HEK293 (cell line): ENCODE results near the gene HEMGN.

Source experiments
- CTCF ChIA-PET: fragments of 350-600 bp; formaldehyde crosslinking; extraction: SDS; loops from one replicate; lab custom pipeline; 2021; ENCODE audit warnings: antibody characterized with exemption; lab: Yijun Ruan, JAX
- POLR2A ChIA-PET: fragments of 300-600 bp; formaldehyde crosslinking; extraction: SDS; loops from one replicate; lab custom pipeline; 2020; ENCODE audit warnings: antibody characterized with exemption, inconsistent platforms; lab: Yijun Ruan, JAX
- H3K27ac ChIP-seq: fragments of 200-500 bp; sonication (Bioruptor generic); 2 replicates; pipeline ENCODE4 v1.5.1; 2014; ENCODE audit warnings: low read depth, low read length, control low read depth, inconsistent platforms; ENCODE audit errors: extremely low read depth
- H3K36me3 ChIP-seq, 2 experiments: fragments of 200-500 bp in 1 of 2; sonication (Bioruptor generic) in 1 of 2; 1 replicate in 1 of 2; 2 replicates in 1 of 2; pipeline ENCODE4 v1.5.1; 2014 to 2017; ENCODE audit warnings: inconsistent platforms in 2 of 2, low read length in 2 of 2; ENCODE audit not compliant: control insufficient read depth in 2 of 2, insufficient read depth in 1 of 2
- H3K4me1 ChIP-seq: fragments of 200-500 bp; sonication (Bioruptor generic); 2 replicates; pipeline ENCODE4 v1.5.1; 2014; ENCODE audit warnings: mild to moderate bottlenecking, low read length, inconsistent platforms; ENCODE audit not compliant: control insufficient read depth, insufficient read depth
- H3K4me3 ChIP-seq: 2 replicates; pipeline ENCODE4 v1.5.1; 2011; ENCODE audit warnings: low read depth, mild to moderate bottlenecking, control low read depth, low read length, moderate library complexity
- H3K9me3 ChIP-seq: fragments of 200-500 bp; sonication (Bioruptor generic); 2 replicates; pipeline ENCODE4 v1.5.1; 2014; ENCODE audit warnings: low read depth, low read length, inconsistent platforms; ENCODE audit not compliant: control insufficient read depth, insufficient read depth
- ZFP41 ChIP-seq: fragments of 450-650 bp; formaldehyde crosslinking; IDR thresholded peaks from 2 replicates; pipeline ENCODE4 v1.5.1; 2016; ENCODE audit warnings: missing biosample characterization, missing genetic modification characterization, borderline replicate concordance
- ZFP69B ChIP-seq: fragments of 450-650 bp; formaldehyde crosslinking; IDR thresholded peaks from 2 replicates; pipeline ENCODE4 v1.5.1; 2016; ENCODE audit warnings: missing biosample characterization, missing genetic modification characterization
- ZNF10 ChIP-seq: fragments of 450-650 bp; formaldehyde crosslinking; IDR thresholded peaks from 2 replicates; pipeline ENCODE4 v1.5.1; 2017; ENCODE audit warnings: missing biosample characterization, missing genetic modification characterization
- ZNF114 ChIP-seq: fragments of 450-650 bp; formaldehyde crosslinking; IDR thresholded peaks from 2 replicates; pipeline ENCODE4 v1.5.0; 2017; ENCODE audit warnings: missing biosample characterization, missing genetic modification characterization
- ZNF121 ChIP-seq: fragments of 450-650 bp; formaldehyde crosslinking; IDR thresholded peaks from 2 replicates; pipeline ENCODE4 v1.5.1; 2016; ENCODE audit warnings: missing biosample characterization, missing genetic modification characterization
- ZNF140 ChIP-seq: fragments of 450-650 bp; formaldehyde crosslinking; IDR thresholded peaks from 2 replicates; pipeline ENCODE4 v1.5.1; 2016; ENCODE audit warnings: missing biosample characterization, missing genetic modification characterization
- ZNF146 ChIP-seq: fragments of 450-650 bp; formaldehyde crosslinking; IDR thresholded peaks from 2 replicates; pipeline ENCODE4 v1.5.1; 2016; ENCODE audit warnings: missing biosample characterization, missing genetic modification characterization
- ZNF155 ChIP-seq: fragments of 450-650 bp; formaldehyde crosslinking; IDR thresholded peaks from 2 replicates; pipeline ENCODE4 v1.5.1; 2016; ENCODE audit warnings: missing biosample characterization, missing genetic modification characterization
- ZNF16 ChIP-seq: fragments of 450-650 bp; formaldehyde crosslinking; IDR thresholded peaks from 2 replicates; pipeline ENCODE4 v1.5.1; 2016; ENCODE audit warnings: low read depth, missing biosample characterization, missing genetic modification characterization
- ZNF2 ChIP-seq: fragments of 450-650 bp; formaldehyde crosslinking; IDR thresholded peaks from 2 replicates; pipeline ENCODE4 v1.5.1; 2016; ENCODE audit warnings: missing biosample characterization, missing genetic modification characterization
- ZNF202 ChIP-seq: fragments of 450-650 bp; formaldehyde crosslinking; IDR thresholded peaks from 2 replicates; pipeline ENCODE4 v1.5.1; 2016; ENCODE audit warnings: missing biosample characterization, missing genetic modification characterization, borderline replicate concordance
- ZNF529 ChIP-seq: fragments of 450-650 bp; formaldehyde crosslinking; IDR thresholded peaks from 2 replicates; pipeline ENCODE4 v1.5.1; 2017; ENCODE audit warnings: missing genetic modification characterization, missing biosample characterization; ENCODE audit not compliant: insufficient replicate concordance
- ZNF558 ChIP-seq: fragments of 450-650 bp; formaldehyde crosslinking; IDR thresholded peaks from 2 replicates; pipeline ENCODE4 v1.5.1; 2016; ENCODE audit warnings: missing biosample characterization, missing genetic modification characterization
- ZNF571 ChIP-seq: fragments of 450-650 bp; formaldehyde crosslinking; IDR thresholded peaks from 2 replicates; pipeline ENCODE4 v1.5.0; 2017; ENCODE audit warnings: missing biosample characterization, missing genetic modification characterization
- ZNF626 ChIP-seq: fragments of 450-650 bp; sonication (Bioruptor Pico); formaldehyde crosslinking; IDR thresholded peaks from 2 replicates; pipeline ENCODE4 v1.5.1; 2018; ENCODE audit warnings: missing biosample characterization, missing genetic modification characterization, inconsistent platforms
- ZNF629 ChIP-seq: fragments of 450-650 bp; formaldehyde crosslinking; IDR thresholded peaks from 2 replicates; pipeline ENCODE4 v1.5.1; 2017; ENCODE audit warnings: missing biosample characterization, missing genetic modification characterization
- ZNF776 ChIP-seq: fragments of 450-650 bp; formaldehyde crosslinking; IDR thresholded peaks from 2 replicates; pipeline ENCODE4 v1.5.0; 2017; ENCODE audit warnings: missing biosample characterization, missing genetic modification characterization, borderline replicate concordance
- ZNF785 ChIP-seq: fragments of 450-650 bp; formaldehyde crosslinking; IDR thresholded peaks from 2 replicates; pipeline ENCODE4 v1.5.1; 2016; ENCODE audit warnings: missing biosample characterization, missing genetic modification characterization
- ZNF830 ChIP-seq: fragments of 450-650 bp; IDR thresholded peaks from 2 replicates; pipeline ENCODE4 v1.5.0; 2018; ENCODE audit warnings: missing biosample characterization, missing genetic modification characterization, low read depth, mild to moderate bottlenecking, moderate library complexity
- TF ChIP-seq, protein P1 (sequence below): fragments of 450-650 bp; formaldehyde crosslinking; IDR thresholded peaks from 2 replicates; pipeline ENCODE4 v1.5.1; 2016; ENCODE audit warnings: missing biosample characterization, missing genetic modification characterization
- TF ChIP-seq, protein P2 (sequence below): fragments of 450-650 bp; formaldehyde crosslinking; IDR thresholded peaks from 2 replicates; pipeline ENCODE4 v1.5.1; 2017; ENCODE audit warnings: missing biosample characterization, missing genetic modification characterization
- TF ChIP-seq, protein P3 (sequence below): fragments of 450-650 bp; formaldehyde crosslinking; IDR thresholded peaks from 2 replicates; pipeline ENCODE4 v1.5.1; 2016; ENCODE audit warnings: missing biosample characterization, missing genetic modification characterization, borderline replicate concordance
- TF ChIP-seq, protein P4 (sequence below): fragments of 450-650 bp; formaldehyde crosslinking; IDR thresholded peaks from 2 replicates; pipeline ENCODE4 v1.5.1; 2017; ENCODE audit warnings: missing biosample characterization, missing genetic modification characterization
- TF ChIP-seq, protein P5 (sequence below): fragments of 450-650 bp; formaldehyde crosslinking; IDR thresholded peaks from 2 replicates; pipeline ENCODE4 v1.5.1; 2017; ENCODE audit warnings: missing biosample characterization, mild to moderate bottlenecking, missing genetic modification characterization, moderate library complexity
- TF ChIP-seq, protein P6 (sequence below): fragments of 450-650 bp; formaldehyde crosslinking; optimal IDR thresholded peaks from 2 replicates; pipeline ENCODE3; 2016; ENCODE audit warnings: missing biosample characterization, mild to moderate bottlenecking, missing genetic modification characterization

Gene HEMGN

DNA sequence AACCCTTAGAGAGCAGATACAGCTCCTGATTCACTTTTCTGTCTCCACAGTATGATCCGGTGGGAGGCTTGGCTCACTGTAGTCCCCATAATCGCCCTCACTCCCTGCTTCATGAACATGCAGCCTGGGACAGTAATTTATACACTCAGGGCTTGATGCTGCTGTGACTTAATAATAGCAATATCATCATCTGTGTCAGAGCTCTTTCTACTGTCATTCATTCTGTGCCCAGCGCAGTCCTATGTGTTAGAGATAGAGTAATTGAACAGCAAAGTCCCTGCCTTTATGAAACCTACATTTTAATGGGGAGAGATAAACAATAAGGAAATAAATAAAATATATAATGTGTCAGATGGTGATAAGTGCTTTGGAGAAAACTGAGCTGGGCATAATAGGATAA lies 2.8 kb upstream of the HEMGN start (continued):
- TF ChIP-seq ZNF785 (tag by site-specific recombination) (no peak), ZNF830 (tag by site-specific recombination) (no peak), ZNF140 (tag by site-specific recombination) (no peak), ZFP69B (no peak), ZNF571 (tag by site-specific recombination) (no peak)

DNA sequence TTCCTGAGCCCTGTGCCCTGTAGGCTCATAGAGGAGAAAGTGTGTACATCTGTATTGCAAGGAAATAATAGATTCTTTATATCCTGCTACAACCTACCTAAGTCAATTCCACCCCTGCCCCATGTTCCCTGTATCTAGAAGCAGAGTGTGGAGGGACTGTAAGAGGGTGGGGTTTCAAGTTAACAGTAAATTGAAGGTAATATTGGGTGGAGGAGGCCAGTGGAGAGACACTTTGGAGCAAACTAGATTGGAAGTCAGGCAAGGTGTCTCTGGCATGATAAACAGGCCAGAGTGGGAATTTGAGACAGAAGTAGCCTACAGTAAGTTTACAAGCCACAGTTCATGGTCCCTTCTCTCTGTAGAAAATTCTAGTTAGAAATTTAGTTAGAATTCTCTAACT lies 2.3 kb upstream of the HEMGN start:
- H3K4me3 ChIP-seq, result no peak overlapping the region
- no peak overlapping the region for H3K27ac ChIP-seq
- TF ChIP-seq, protein P1, sequence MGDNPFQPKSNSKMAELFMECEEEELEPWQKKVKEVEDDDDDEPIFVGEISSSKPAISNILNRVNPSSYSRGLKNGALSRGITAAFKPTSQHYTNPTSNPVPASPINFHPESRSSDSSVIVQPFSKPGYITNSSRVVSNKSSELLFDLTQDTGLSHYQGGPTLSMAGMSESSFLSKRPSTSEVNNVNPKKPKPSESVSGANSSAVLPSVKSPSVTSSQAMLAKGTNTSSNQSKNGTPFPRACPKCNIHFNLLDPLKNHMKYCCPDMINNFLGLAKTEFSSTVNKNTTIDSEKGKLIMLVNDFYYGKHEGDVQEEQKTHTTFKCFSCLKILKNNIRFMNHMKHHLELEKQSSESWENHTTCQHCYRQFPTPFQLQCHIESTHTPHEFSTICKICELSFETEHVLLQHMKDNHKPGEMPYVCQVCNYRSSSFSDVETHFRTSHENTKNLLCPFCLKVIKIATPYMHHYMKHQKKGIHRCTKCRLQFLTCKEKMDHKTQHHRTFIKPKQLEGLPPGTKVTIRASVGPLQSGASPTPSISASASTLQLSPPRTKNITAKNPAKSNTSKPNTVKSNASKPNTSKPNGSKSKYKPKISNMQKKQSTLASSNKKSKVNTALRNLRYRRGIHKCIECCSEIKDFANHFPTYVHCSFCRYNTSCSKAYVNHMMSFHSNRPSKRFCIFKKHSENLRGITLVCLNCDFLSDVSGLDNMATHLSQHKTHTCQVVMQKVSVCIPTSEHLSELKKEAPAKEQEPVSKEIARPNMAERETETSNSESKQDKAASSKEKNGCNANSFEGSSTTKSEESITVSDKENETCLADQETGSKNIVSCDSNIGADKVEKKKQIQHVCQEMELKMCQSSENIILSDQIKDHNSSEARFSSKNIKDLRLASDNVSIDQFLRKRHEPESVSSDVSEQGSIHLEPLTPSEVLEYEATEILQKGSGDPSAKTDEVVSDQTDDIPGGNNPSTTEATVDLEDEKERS (tag by site-specific recombination), result no peak
- TF ChIP-seq ZNF10, result no peak
- TF ChIP-seq, protein P2, sequence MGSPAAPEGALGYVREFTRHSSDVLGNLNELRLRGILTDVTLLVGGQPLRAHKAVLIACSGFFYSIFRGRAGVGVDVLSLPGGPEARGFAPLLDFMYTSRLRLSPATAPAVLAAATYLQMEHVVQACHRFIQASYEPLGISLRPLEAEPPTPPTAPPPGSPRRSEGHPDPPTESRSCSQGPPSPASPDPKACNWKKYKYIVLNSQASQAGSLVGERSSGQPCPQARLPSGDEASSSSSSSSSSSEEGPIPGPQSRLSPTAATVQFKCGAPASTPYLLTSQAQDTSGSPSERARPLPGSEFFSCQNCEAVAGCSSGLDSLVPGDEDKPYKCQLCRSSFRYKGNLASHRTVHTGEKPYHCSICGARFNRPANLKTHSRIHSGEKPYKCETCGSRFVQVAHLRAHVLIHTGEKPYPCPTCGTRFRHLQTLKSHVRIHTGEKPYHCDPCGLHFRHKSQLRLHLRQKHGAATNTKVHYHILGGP, result no peak
- TF ChIP-seq ZNF529 (tag by site-specific recombination), result no peak
- TF ChIP-seq ZNF776 (tag by site-specific recombination), result no peak
- no peak for TF ChIP-seq ZNF155
- TF ChIP-seq, protein P3, sequence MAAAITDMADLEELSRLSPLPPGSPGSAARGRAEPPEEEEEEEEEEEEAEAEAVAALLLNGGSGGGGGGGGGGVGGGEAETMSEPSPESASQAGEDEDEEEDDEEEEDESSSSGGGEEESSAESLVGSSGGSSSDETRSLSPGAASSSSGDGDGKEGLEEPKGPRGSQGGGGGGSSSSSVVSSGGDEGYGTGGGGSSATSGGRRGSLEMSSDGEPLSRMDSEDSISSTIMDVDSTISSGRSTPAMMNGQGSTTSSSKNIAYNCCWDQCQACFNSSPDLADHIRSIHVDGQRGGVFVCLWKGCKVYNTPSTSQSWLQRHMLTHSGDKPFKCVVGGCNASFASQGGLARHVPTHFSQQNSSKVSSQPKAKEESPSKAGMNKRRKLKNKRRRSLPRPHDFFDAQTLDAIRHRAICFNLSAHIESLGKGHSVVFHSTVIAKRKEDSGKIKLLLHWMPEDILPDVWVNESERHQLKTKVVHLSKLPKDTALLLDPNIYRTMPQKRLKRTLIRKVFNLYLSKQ, result no peak
- TF ChIP-seq ZNF629 (tag by site-specific recombination), result no peak
- TF ChIP-seq, protein P4, sequence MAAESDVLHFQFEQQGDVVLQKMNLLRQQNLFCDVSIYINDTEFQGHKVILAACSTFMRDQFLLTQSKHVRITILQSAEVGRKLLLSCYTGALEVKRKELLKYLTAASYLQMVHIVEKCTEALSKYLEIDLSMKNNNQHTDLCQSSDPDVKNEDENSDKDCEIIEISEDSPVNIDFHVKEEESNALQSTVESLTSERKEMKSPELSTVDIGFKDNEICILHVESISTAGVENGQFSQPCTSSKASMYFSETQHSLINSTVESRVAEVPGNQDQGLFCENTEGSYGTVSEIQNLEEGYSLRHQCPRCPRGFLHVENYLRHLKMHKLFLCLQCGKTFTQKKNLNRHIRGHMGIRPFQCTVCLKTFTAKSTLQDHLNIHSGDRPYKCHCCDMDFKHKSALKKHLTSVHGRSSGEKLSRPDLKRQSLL (tag by site-specific recombination), result no peak
- TF ChIP-seq ZNF146 (tag by site-specific recombination), result no peak
- no peak for TF ChIP-seq ZFP41 (tag by site-specific recombination)
- TF ChIP-seq, all 188 proteins: peak for 0
- no peaks in the 10 kb centered on the region for H3K9me3 ChIP-seq
- CTCF ChIA-PET, result interaction anchor here (0.6 kb wide), 1 partner anchor 94 kb away, joined by 3 read pairs; no protein-coding TSS in a partner anchor
- H3K4me1 ChIP-seq, result no peaks in the 10 kb centered on the region
- POLR2A ChIA-PET, result no interaction called here
- H3K36me3 ChIP-seq, result no peaks in the 10 kb centered on the region

DNA sequence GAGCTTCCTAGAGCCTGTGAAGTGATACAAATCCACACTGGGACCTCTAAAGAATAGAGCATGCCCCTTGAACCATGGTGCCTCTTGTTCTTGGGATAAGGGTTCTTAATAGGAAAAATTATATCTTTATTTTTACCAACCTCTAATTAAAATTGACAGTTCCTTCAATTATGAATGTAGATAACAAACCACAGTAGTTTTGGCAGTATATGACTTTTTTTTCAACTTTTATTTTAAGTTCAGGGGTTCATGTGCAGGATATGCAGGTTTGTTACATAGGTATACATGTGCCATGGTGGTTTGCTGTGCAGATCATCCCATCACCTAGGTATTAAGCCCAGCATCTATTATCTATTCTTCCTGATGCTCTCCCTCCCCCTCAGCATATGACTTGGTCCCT lies 974 bp downstream of the HEMGN start:
- POLR2A ChIA-PET, result no interaction called here
- Histone ChIP-seq H3K4me3 (no peak overlapping the region), H3K9me3 (no peaks in the 10 kb centered on the region), H3K4me1 (no peaks in the 10 kb centered on the region), H3K36me3 (no peaks in the 10 kb centered on the region), H3K27ac (no peak overlapping the region)
- CTCF ChIA-PET, result no interaction called here
- TF ChIP-seq ZNF114 (tag by site-specific recombination) (no peak), ZNF626 (tag by site-specific recombination) (no peak), ZNF629 (tag by site-specific recombination) (no peak), ZNF140 (tag by site-specific recombination) (no peak), ZNF121 (no peak), ZNF16 (tag by site-specific recombination) (no peak), ZNF2 (tag by site-specific recombination) (no peak), ZNF202 (tag by site-specific recombination) (no peak), ZNF558 (tag by site-specific recombination) (no peak)
- TF ChIP-seq, protein P5, sequence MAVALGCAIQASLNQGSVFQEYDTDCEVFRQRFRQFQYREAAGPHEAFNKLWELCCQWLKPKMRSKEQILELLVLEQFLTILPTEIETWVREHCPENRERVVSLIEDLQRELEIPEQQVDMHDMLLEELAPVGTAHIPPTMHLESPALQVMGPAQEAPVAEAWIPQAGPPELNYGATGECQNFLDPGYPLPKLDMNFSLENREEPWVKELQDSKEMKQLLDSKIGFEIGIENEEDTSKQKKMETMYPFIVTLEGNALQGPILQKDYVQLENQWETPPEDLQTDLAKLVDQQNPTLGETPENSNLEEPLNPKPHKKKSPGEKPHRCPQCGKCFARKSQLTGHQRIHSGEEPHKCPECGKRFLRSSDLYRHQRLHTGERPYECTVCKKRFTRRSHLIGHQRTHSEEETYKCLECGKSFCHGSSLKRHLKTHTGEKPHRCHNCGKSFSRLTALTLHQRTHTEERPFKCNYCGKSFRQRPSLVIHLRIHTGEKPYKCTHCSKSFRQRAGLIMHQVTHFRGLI, result no peak
- TF ChIP-seq, protein P6, sequence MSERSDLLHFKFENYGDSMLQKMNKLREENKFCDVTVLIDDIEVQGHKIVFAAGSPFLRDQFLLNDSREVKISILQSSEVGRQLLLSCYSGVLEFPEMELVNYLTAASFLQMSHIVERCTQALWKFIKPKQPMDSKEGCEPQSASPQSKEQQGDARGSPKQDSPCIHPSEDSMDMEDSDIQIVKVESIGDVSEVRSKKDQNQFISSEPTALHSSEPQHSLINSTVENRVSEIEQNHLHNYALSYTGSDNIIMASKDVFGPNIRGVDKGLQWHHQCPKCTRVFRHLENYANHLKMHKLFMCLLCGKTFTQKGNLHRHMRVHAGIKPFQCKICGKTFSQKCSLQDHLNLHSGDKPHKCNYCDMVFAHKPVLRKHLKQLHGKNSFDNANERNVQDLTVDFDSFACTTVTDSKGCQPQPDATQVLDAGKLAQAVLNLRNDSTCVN (tag by site-specific recombination), result no peak
